Neuron (in vitro differentiated cells): ENCODE measurements around the gene HERC3.

Source experiments
- H2AFZ ChIP-seq: one replicate; pipeline ENCODE4 v1.6.1; 2013; ENCODE audit warnings: low read depth, mild to moderate bottlenecking, inconsistent platforms, low read length, moderate library complexity
- H3K27me3 ChIP-seq: one replicate; pipeline ENCODE4 v1.6.1; 2013; ENCODE audit warnings: low read length; ENCODE audit not compliant: insufficient read depth
- H3K36me3 ChIP-seq: one replicate; pipeline ENCODE4 v1.6.1; 2013; ENCODE audit warnings: low read length; ENCODE audit not compliant: insufficient read depth
- H3K4me1 ChIP-seq: one replicate; pipeline ENCODE4 v1.6.1; 2013; ENCODE audit warnings: low read length; ENCODE audit not compliant: insufficient read depth
- H3K4me3 ChIP-seq: 2 replicates; pipeline ENCODE4 v1.5.1; 2013; ENCODE audit warnings: mild to moderate bottlenecking, low read length, moderate library complexity
- H3K9me3 ChIP-seq: one replicate; pipeline ENCODE4 v1.6.1; 2013; ENCODE audit warnings: low read length

The HERC3 gene

DNA sequence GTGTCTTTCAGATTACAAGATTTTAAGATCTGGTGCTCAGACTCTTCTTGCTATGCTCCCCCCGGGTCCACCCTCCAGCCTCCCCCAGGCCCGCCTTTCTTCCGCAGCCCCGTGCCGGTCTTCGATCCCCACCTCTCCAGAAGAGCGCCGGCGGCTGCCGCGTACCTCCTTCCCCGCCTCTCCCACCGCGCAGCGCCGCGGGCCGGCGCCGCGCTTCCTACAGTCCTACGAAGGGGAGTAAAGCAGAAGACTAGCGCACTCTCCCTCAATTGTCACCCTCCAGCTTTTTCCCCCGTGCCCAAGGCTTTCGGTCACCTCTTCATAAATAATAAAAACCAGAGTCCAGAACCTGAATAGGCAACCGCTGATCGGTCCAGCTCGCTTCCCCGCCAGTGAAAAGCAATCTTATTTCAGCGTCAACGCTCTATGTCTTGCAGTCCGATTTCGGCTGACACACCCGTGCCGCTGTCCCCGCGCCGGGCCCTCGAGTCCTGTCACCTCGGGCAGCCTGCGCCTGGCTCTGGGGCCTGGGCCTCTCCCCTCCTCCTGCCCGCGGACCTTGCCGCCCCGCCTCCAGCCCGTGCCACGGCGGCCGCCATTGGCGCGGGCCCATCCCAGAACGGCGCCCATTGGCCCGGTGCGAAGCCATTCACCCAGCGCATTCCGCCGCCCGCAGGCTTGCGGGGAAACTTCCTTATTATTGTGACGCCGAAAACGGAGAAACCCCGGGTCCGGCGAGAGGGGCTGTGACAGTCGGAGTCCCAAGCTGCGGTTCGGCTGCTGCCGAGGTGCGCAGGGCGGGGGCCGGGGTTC, at the start of gene HERC3:
TSS of gene HERC3 (plus strand) at position 694 of the 813 bp plus-strand sequence. CDS start 13,344 bp downstream, outside the sequence.
- H3K27me3 ChIP-seq = no peaks in the 10 kb centered on the region
- H3K9me3 ChIP-seq = no peaks in the 10 kb centered on the region
- H3K4me3 ChIP-seq = peak within 1 kb of the TSS; percentile 67
- H2AFZ ChIP-seq = peak within 1 kb of the TSS; percentile 100
- peaks cover 7% of the 10 kb centered on the region for H3K4me1 ChIP-seq
- no peaks in the 10 kb centered on the region for H3K36me3 ChIP-seq

DNA sequence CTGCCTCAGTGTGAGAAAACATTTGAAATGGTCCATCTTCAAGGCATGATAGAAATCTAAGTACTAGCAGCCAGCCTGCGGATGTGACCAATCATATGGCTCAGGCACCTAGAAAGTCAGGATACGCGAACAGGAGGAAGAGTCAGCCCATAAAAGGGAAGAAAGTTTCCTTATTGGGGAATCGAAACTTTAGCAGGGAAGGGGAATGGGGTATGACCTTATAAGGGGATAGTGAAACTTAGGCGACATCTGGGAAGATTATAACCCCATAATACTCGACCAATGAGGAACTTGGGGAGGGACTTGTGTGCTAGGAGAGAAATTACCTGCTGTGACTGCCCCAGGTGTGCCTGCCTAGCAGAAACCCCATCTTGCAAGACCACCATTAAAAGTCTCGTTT, 42.5 kb upstream of the HERC3 start:
- no peaks in the 10 kb centered on the region for H3K4me1 ChIP-seq
- no peaks in the 10 kb centered on the region for H3K27me3 ChIP-seq
- no peak overlapping the region for H3K4me3 ChIP-seq
- H3K36me3 ChIP-seq = no peaks in the 10 kb centered on the region
- no peaks in the 10 kb centered on the region for H3K9me3 ChIP-seq
- no peak overlapping the region for H2AFZ ChIP-seq

- Histone ChIP-seq H3K27me3 (no peaks in the 10 kb centered on the region), H3K36me3 (no peaks in the 10 kb centered on the region), H3K9me3 (no peaks in the 10 kb centered on the region), H3K4me3 (no peak overlapping the region), H3K4me1 (no peaks in the 10 kb centered on the region), H2AFZ (no peak overlapping the region)
These were observed 24.7 kb upstream of the HERC3 start for GRCh38 chr4:88567591-88567990.

DNA sequence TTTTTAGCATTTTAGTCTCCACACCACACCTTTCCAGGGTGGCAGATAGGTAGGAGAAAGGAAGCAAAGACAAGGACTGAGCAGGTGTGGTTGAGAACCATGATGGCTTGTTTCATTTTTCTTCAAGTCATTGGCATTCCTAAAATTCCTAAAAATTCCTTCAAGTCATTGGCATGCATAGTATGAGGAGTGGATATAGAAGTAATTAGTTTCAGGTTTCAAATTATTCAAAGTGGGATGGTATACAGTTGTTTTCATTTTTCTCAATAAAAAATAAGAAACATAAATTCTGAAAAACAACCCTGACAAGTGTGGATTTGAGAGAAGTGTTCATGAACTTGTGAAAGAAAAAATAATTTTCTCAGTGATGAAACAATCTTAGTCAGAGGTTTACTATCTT, 22.3 kb upstream of the HERC3 start:
- H2AFZ ChIP-seq = no peak overlapping the region
- H3K4me3 ChIP-seq = no peak overlapping the region
- H3K36me3 ChIP-seq = no peaks in the 10 kb centered on the region
- H3K9me3 ChIP-seq = no peaks in the 10 kb centered on the region
- peaks cover under 1% of the 10 kb centered on the region for H3K4me1 ChIP-seq
- no peaks in the 10 kb centered on the region for H3K27me3 ChIP-seq

GRCh38 chr4:88573276-88573980, 18.9 kb upstream of the HERC3 start:
- no peaks in the 10 kb centered on the region for H3K27me3 ChIP-seq
- peaks cover 6% of the 10 kb centered on the region for H3K4me1 ChIP-seq
- H2AFZ ChIP-seq = no peak overlapping the region
- H3K9me3 ChIP-seq = no peaks in the 10 kb centered on the region
- no peak overlapping the region for H3K4me3 ChIP-seq
- H3K36me3 ChIP-seq = no peaks in the 10 kb centered on the region

DNA sequence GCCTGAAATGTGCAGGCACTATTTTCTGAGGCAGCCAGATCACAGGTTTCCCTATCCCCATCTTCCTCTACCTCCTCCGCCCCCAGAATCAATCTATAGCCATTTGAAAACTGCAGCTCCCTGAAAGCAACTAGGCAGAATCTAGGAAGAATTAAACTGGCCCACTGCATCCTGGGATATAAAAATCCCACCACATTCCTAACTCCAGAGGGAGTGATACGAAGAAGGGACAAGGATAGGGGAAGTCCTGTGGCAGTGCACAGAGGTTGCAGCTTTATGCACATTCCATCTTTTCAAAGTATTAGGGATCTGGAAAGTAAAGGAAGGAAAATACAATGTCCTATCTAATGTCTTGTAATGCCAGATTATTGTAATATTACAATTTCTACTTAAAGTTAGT, 18.3 kb upstream of the HERC3 start:
- H3K27me3 ChIP-seq = no peaks in the 10 kb centered on the region
- H3K4me3 ChIP-seq = no peak overlapping the region
- peaks cover 6% of the 10 kb centered on the region for H3K4me1 ChIP-seq
- H2AFZ ChIP-seq = no peak overlapping the region
- H3K9me3 ChIP-seq = no peaks in the 10 kb centered on the region
- no peaks in the 10 kb centered on the region for H3K36me3 ChIP-seq

DNA sequence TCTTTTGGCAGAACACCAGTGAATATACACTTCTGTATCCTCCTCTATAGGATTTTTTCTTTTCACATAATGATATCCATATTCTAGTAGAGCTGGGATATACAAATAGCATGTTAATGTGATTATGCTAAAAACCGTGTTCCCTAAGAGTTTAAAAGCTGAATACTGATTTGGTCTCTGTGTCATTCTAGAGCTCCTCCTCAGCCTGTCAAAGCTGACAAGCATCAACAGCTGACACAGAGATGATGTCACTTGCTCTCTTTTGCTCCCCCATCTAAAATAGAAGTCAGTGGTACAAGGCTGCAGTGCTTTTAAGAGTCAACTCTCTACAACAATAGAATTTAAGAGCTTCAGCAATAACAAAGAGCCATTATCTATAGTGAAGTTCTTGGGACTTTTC, 17.1 kb upstream of the HERC3 start:
- no peak overlapping the region for H3K4me3 ChIP-seq
- H3K36me3 ChIP-seq = no peaks in the 10 kb centered on the region
- H3K9me3 ChIP-seq = no peaks in the 10 kb centered on the region
- H3K4me1 ChIP-seq = peaks cover 6% of the 10 kb centered on the region
- no peaks in the 10 kb centered on the region for H3K27me3 ChIP-seq
- no peak overlapping the region for H2AFZ ChIP-seq

DNA sequence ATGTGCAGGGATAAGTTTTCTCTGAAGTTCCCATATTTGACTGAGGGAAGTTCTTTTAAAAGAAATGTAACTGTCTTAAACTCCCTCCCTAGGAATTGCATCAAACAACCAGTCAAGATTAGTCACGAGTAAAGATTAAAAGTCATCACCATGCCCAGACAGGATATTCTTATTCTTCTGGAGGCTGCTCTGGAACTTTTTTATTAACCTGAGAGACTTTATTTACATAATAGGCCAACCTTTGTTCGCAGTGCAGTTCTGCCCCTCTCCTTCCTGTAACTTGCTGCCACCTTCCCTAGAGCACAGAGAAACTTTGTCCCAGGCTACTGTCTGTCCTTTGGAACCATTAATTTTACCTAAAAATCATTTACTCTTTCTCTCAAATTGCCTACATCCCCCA, 9.8 kb upstream of the HERC3 start:
- H3K9me3 ChIP-seq = no peaks in the 10 kb centered on the region
- H3K27me3 ChIP-seq = peaks cover 10% of the 10 kb centered on the region
- no peak overlapping the region for H2AFZ ChIP-seq
- H3K4me3 ChIP-seq = no peak overlapping the region
- no peaks in the 10 kb centered on the region for H3K4me1 ChIP-seq
- no peaks in the 10 kb centered on the region for H3K36me3 ChIP-seq

DNA sequence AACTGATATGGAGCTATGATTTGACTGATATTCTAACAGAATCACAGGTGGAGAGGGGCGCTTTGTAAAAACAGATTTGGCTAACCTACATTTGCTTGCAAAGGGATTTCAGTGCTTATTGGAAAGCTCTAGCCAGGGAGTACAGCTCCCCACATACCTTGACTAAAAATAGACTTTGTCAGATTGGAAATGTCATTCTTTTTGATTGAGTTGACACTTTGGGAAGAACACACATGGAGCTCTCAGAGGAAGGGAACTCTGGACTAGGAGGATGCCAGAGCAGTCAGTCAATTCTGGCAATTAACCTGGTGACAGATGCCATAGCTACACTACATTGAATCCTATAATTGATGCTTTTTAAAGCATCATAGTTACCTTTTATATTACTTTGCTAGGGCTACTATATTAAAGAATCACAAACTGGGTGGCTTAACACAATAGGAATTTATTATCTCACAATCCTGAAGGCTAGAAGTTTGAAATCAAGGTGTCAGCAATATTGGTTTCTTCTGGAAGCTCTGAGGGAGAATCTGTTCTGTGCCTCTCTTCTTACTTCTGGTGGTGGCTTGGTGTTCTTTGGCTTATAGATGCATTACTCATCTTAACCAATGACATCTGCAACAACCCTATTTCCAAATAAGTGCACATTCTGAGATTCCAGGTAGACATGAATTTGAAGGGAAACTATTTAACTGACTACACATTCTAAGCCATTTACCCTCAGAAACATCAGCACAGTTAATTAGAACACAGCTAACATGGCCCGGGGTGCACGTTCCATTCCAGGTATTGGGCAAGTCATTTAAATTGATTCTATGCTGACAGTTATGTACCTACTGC, 8.4 kb upstream of the HERC3 start:
- Histone ChIP-seq H2AFZ (no peak overlapping the region), H3K36me3 (no peaks in the 10 kb centered on the region), H3K4me1 (no peaks in the 10 kb centered on the region), H3K27me3 (peaks cover 10% of the 10 kb centered on the region), H3K4me3 (no peak overlapping the region), H3K9me3 (no peaks in the 10 kb centered on the region)

DNA sequence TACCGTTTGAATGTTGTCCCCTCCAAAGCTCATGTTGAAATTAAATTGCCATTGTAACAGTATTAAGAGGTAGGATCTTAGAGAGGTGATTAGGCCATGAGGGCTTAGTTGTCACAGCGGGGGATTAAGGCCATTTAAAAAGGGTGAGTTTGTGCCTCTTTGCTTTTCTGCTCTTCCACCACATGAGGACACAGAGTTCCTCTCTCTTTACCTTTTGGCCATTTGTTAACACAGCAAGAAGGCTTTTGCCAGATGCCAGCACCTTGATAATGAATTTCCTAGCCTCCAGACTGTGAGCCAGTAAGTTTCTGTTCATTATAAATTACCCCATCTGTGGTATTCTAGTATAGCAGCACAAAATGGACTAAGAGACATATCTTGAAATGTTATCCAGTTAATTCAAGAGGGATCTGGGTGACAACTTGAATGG, 7.8 kb upstream of the HERC3 start:
- no peaks in the 10 kb centered on the region for H3K36me3 ChIP-seq
- H3K27me3 ChIP-seq = peaks cover 10% of the 10 kb centered on the region
- no peaks in the 10 kb centered on the region for H3K4me1 ChIP-seq
- H2AFZ ChIP-seq = no peak overlapping the region
- no peak overlapping the region for H3K4me3 ChIP-seq
- H3K9me3 ChIP-seq = no peaks in the 10 kb centered on the region

GRCh38 chr4:88585917-88586316, 6.4 kb upstream of the HERC3 start:
- Histone ChIP-seq H3K36me3 (no peaks in the 10 kb centered on the region), H3K27me3 (peaks cover 10% of the 10 kb centered on the region)

DNA sequence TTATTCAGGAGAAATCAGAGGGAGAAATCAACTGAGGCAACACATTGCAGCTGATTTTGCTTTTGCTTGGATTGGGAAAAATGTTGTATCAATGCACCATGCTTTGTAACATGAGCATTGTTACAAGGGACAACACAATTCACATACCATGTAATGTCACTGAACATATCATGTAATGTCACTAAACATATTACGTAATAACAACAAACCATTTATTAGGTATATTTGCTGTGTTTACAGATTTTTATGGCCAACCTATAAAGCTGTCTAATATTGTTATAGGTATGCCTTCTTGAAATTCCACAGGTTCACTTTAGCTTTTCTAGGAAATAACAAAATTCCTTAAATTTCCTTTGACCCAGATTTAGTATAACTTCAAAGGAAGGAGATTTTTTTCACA, 5.0 kb upstream of the HERC3 start:
- Histone ChIP-seq H3K4me3 (no peak overlapping the region), H3K4me1 (peaks cover 4% of the 10 kb centered on the region), H3K36me3 (no peaks in the 10 kb centered on the region), H2AFZ (no peak overlapping the region), H3K27me3 (peaks cover 10% of the 10 kb centered on the region), H3K9me3 (no peaks in the 10 kb centered on the region)

More at GRCh38 chr4:88585917-88586316, 6.4 kb upstream of the HERC3 start:
- H3K9me3 ChIP-seq = no peaks in the 10 kb centered on the region
- no peak overlapping the region for H3K4me3 ChIP-seq
- no peak overlapping the region for H2AFZ ChIP-seq
- H3K4me1 ChIP-seq = no peaks in the 10 kb centered on the region
